GM18858 (cell line): Measurements from ENCODE around the gene PCK1.

Experiments used
- ATAC-seq: cut with Tn5 transposase; IDR thresholded peaks from one replicate; pipeline ENCODE4 v1.9.1; 2021; ENCODE audit not compliant: unreplicated experiment

PCK1 gene

GRCh38 chr20:57600320-57601210 lies 39.7 kb downstream of the PCK1 start:
- ATAC-seq = no peak

GRCh38 chr20:57601211-57601570 lies 40.3 kb downstream of the PCK1 start:
- no peak for ATAC-seq

GRCh38 chr20:57601737-57602136 lies 40.8 kb downstream of the PCK1 start:
- ATAC-seq = no peak

GRCh38 chr20:57603120-57603519 lies 42.2 kb downstream of the PCK1 start:
- ATAC-seq = no peak

GRCh38 chr20:57605045-57605444 lies 44.1 kb downstream of the PCK1 start:
- ATAC-seq = no peak

- ATAC-seq = no peak
Observed at GRCh38 chr20:57605878-57606277, 45.0 kb downstream of the PCK1 start.

GRCh38 chr20:57608516-57608915 lies 47.6 kb downstream of the PCK1 start:
- ATAC-seq = no peak

- no peak for ATAC-seq
Observed at GRCh38 chr20:57609086-57609841, 48.4 kb downstream of the PCK1 start.

- no peak for ATAC-seq
Observed at GRCh38 chr20:57609842-57610167, 48.9 kb downstream of the PCK1 start.

- ATAC-seq = no peak
Observed at GRCh38 chr20:57610261-57610952, 49.5 kb downstream of the PCK1 start.

GRCh38 chr20:57611586-57612311 lies 50.8 kb downstream of the PCK1 start:
- no peak for ATAC-seq

- no peak for ATAC-seq
Observed at GRCh38 chr20:57612436-57612835, 51.5 kb downstream of the PCK1 start.

- no peak for ATAC-seq
Observed at GRCh38 chr20:57612916-57613315, 52.0 kb downstream of the PCK1 start.

- ATAC-seq = no peak
Observed at GRCh38 chr20:57613481-57613921, 52.6 kb downstream of the PCK1 start.

GRCh38 chr20:57614490-57615444 lies 53.9 kb downstream of the PCK1 start:
- no peak for ATAC-seq

GRCh38 chr20:57615445-57615811 lies 54.5 kb downstream of the PCK1 start:
- ATAC-seq = no peak

GRCh38 chr20:57616143-57616951 lies 55.4 kb downstream of the PCK1 start:
- no peak for ATAC-seq

- ATAC-seq = no peak
Observed at GRCh38 chr20:57617079-57617795, 56.3 kb downstream of the PCK1 start.
